ENCODE data around the gene RBP4. TPM values are rescaled to one million over a fixed set of nuclear protein-coding genes. Genes with fewer than 3 reads are reported as not detected.
"Not testable (repeated sequence)": the region's sequence is repeated elsewhere in the genome, so short reads cannot be mapped to it uniquely, and the experiment has no call there.

The RBP4 gene
- total RNA-seq, 1 experiment from 2014 or later: not detected

DNA sequence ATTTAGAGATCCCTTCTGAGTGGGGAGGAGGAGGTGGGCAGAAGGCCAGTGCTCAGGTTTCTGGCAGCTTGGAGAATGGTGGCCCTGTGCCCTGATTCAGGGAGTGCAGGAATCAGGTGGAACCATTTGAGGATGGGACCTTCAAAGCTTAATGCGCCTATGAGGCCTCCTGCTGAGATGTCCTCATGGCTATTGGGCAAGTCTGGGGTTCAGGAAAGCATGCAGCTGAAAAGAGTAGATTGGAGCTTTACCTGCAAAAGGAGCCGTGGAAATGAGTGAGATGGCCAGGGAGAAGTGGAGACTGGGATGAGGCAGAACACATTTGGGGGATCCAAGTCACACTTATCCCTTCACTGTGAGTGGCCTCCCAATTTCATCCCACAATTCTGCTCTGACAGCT, 28.4 kb downstream of the RBP4 start:
- no peak for DNase-seq (ENCODE audit: low spot score)
- in situ Hi-C loops (cut with HindIII; ENCODE audit: low sequenced_read_pairs): no loop called here

DNA sequence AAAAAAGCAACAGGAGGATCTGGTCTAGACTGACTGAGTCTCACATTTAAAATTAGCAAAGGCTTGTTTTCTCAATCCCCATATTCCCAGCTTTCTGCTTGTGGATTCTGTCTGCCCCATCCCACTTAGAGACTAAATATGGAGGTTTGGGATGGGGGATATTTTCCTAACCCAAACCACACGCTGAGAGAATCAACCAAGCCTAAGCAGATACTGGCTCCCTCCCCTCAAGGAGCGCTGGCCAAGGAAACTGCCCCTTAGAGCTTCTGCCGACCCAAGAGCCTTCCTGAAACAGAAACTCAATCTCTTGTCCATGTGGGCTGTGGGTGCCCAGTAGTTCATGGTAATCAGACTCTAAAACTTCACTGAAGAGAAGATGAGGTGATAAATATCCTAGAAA, 30.7 kb downstream of the RBP4 start:
- DNase-seq (ENCODE audit: low spot score): no peak
- in situ Hi-C loops (cut with HindIII; ENCODE audit: low sequenced_read_pairs): no loop called here

- in situ Hi-C loops (cut with HindIII; ENCODE audit: low sequenced_read_pairs): no loop called here
- DNase-seq (ENCODE audit: low spot score): no peak
Measured at GRCh38 chr10:93568105-93568390, 33.0 kb downstream of the RBP4 start.

DNA sequence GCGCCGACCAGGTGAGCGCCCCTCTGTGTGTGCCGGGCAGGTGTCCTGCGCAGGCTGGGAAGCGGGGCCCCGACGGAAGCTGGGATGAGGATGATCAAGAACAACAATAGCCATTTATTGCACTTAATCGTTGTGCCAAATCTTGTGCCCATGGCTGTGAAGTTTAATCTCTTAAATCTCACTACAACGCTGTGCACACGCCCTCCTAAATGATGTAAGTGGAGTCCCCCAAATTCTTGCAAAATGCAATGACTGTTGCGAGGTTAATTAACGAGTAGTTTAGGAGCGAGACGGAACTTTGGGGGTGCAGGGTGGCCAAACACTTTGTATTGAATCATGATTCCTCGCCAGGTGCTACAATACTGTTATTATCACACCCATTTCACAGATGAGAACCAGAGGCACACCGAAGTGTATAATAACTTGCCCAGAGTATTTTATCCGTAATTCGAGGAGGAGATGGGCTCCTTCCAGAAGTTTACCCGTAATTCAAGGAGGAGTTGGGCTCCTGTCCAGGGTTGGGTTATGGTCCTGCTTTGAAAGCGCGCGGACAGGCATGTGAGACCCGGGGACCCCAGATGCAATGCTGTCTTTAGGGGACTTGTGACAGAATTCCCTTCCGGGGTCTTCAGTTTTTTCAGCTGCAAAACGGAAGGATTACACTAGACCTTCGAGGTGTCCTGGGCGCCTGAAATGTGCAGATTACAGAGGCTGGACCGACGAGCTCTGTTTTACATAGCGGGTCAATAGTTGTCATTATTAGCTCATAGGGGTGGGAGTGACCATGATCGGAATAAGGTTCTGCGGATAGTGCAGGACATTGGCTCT, 33.5 kb downstream of the RBP4 start:
- in situ Hi-C loops (cut with HindIII; ENCODE audit: low sequenced_read_pairs): no loop called here
- no peak for DNase-seq (ENCODE audit: low spot score)

DNA sequence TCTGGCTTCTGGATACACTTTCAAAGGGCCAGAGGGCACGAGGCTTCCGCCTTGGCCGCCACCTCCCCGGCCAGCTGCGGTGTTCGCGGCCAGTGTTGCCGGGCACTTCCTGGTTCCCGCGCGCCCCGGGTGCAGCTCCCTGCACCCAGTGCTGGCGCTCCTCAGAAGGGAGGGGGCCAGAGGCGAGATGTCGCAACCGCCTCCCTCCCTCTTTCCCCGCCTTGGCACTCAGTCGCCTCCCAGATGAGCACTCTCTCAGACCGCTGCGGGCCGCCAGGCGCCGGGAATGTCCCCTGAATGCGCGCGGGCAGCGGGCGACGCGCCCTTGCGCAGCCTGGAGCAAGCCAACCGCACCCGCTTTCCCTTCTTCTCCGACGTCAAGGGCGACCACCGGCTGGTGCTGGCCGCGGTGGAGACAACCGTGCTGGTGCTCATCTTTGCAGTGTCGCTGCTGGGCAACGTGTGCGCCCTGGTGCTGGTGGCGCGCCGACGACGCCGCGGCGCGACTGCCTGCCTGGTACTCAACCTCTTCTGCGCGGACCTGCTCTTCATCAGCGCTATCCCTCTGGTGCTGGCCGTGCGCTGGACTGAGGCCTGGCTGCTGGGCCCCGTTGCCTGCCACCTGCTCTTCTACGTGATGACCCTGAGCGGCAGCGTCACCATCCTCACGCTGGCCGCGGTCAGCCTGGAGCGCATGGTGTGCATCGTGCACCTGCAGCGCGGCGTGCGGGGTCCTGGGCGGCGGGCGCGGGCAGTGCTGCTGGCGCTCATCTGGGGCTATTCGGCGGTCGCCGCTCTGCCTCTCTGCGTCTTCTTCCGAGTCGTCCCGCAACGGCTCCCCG, 34.4 kb downstream of the RBP4 start, which contains the start of gene FFAR4:
Gene FFAR4, plus strand, starts transcription at position 231 of the 842 bp plus-strand sequence. Its CDS starts 56 bp downstream, at position 287.
- in situ Hi-C loops (cut with HindIII; ENCODE audit: low sequenced_read_pairs): no loop called here
- no peak for DNase-seq (ENCODE audit: low spot score)

DNA sequence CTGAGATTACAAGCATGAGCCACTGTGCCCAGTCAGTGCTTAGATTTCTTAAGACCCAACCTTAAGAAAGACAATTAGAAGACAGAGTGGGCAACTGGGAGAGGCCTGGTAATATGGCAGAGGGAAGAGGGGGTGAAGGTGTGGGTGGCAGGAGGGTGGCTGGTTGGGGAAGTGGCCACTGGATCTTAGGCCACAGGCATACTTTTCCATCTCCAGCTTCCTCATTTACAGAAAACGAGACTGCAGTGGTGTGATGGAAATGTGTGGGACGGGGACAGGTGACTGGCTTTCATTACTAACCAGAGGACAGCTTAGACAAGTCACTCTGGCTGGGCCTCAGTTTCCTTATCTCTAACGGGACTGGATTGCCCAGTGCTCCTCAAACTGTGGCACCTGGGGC, 35.6 kb downstream of the RBP4 start:
- no peak for DNase-seq (ENCODE audit: low spot score)
- in situ Hi-C loops (cut with HindIII; ENCODE audit: low sequenced_read_pairs): no loop called here

- DNase-seq (ENCODE audit: low spot score): no peak
- in situ Hi-C loops (cut with HindIII; ENCODE audit: low sequenced_read_pairs): no loop called here
Measured at GRCh38 chr10:93560541-93560940, 40.5 kb downstream of the RBP4 start.

DNA sequence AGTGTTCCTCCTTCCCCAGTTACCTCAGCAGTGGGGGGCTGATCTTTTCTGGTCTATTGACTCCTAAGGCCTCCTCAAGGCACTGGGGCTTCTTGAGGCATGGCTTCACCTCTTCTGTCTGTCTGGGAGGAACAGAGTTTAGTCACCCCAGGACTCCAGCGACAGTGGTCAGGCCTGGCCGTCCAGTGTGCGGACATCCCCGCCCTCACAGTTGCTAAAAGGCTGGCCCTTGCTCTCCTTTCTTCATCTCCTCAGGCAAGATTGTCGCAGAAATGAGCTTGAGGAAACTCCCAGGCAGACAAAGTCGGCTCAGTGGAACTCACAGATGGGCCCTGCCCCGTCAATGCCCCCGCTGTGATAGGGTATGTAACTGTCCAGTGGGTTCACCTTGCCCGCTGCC, 41.5 kb downstream of the RBP4 start:
- in situ Hi-C loops (cut with HindIII; ENCODE audit: low sequenced_read_pairs): no loop called here
- no peak for DNase-seq (ENCODE audit: low spot score)

DNA sequence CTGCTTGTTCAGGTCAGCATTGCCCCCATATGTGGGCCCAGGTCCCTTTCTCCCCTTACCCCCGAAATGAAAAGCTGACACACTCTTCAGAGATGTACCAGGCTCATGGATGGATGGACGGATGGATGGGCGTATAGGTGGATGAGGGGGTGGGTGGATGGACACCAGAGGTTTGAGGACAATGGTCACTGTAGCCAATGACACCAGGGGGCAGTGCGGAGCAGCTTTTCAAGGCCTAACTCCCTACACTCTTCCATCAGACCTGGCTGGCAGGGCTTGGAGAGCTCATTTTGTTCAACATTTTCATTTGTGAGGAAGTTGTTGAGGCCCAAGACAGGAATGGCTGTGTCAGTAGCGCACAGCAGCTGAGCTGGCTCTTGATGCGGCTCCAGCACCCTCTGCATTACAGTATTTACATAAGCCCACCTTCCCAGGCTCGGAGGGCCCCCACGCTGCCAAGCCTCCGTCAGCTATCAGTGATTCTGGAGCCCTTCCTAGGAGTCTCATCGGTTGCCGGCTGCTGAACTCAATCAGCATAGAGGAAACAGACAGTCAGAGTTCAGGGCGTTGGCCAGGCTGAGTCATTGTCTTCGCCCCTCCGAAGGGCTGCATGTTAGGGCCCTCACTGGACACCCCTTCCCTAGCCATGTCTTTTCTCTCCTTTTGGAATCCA, 46.1 kb downstream of the RBP4 start:
- peak; percentile 47 for DNase-seq (ENCODE audit: low spot score)
- in situ Hi-C loops (cut with HindIII; ENCODE audit: low sequenced_read_pairs): no loop called here

GRCh38 chr10:93554316-93554663, 46.7 kb downstream of the RBP4 start:
- in situ Hi-C loops (cut with HindIII; ENCODE audit: low sequenced_read_pairs): no loop called here
- DNase-seq (ENCODE audit: low spot score): no peak

GRCh38 chr10:93553482-93554315, 47.3 kb downstream of the RBP4 start:
- in situ Hi-C loops (cut with HindIII; ENCODE audit: low sequenced_read_pairs): no loop called here

DNA sequence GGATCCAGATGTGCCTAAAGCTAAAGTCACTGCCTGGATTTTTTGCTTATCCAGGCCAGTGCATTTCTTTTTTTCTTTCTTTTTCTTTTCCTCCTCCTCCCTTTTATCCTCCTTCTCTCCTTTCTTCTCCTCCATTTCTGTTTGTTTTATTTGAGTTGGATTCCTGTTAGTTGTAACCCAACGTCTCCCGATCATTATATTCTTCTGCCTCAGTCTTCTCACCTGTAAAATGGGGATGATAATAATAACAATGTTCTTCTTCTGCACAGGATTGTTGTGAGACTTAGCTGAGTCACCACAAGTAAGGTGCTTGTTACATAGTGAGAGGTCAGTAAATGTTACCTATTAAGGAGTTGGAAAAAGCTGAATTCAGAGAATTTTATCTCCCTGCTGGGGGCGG, 48.3 kb downstream of the RBP4 start:
- in situ Hi-C loops (cut with HindIII; ENCODE audit: low sequenced_read_pairs): no loop called here
- no peak for DNase-seq (ENCODE audit: low spot score)

More at GRCh38 chr10:93553482-93554315, 47.3 kb downstream of the RBP4 start:
- DNase-seq (ENCODE audit: low spot score): no peak

- in situ Hi-C loops (cut with HindIII; ENCODE audit: low sequenced_read_pairs): no loop called here
- DNase-seq (ENCODE audit: low spot score): no peak
Measured at GRCh38 chr10:93550606-93551005, 50.4 kb downstream of the RBP4 start.

DNA sequence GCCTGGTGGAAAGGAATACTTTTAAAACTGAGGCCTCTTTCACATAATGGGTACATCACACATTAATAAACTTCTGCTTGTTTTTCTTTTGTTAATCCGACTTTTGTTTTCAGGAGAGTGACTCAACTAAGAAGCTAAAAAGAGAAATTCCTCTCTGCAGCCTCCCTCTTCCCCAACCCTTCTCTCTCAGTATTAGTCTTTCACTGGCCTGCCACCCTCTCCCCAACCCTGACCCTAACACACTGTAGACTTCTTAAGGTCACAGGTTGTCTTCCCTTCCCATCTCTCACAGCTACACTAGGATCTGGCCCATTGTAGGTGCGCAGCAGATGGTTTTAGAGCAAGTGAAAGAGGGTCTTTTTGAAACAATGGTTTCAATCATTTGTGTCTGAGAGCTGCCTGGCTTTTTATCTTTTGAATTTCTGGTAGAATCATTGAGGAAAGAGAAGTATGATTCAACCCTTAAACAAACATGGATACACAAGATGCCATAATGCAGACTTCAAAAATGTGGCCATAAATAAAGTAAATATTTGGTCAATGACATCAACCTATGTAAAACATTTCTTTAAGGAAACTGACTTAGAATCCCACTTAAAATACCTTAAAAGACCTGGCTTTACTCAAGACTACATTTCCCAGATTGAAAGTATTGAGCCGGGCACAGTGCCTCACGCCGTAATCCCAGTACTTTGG, 52.5 kb downstream of the RBP4 start:
- in situ Hi-C loops (cut with HindIII; ENCODE audit: low sequenced_read_pairs): no loop called here
- no peak for DNase-seq (ENCODE audit: low spot score)

GRCh38 chr10:93547522-93547921, 53.5 kb downstream of the RBP4 start:
- in situ Hi-C loops (cut with HindIII; ENCODE audit: low sequenced_read_pairs): no loop called here
- no peak for DNase-seq (ENCODE audit: low spot score)

DNA sequence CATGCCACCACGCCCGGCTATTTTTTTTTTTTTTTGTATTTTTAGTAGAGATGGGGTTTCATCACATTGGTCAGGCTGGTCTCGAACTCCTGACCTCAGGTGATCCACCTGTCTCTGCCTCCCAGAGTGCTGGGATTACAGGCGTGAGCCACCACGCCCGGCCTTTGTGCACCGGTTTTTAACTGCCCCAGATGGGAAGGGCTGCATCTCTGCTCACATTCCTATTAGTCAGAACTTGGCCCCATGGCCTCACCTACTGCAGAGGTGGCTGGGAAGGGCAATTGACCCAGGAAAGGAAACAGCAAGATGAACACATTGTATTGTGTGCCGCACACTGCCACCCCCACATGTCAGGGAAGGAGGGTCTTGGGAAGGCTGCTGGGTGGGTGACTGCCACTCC, 54.0 kb downstream of the RBP4 start:
- DNase-seq (ENCODE audit: low spot score); in situ Hi-C loops (cut with HindIII; ENCODE audit: low sequenced_read_pairs): not testable (repeated sequence)

DNA sequence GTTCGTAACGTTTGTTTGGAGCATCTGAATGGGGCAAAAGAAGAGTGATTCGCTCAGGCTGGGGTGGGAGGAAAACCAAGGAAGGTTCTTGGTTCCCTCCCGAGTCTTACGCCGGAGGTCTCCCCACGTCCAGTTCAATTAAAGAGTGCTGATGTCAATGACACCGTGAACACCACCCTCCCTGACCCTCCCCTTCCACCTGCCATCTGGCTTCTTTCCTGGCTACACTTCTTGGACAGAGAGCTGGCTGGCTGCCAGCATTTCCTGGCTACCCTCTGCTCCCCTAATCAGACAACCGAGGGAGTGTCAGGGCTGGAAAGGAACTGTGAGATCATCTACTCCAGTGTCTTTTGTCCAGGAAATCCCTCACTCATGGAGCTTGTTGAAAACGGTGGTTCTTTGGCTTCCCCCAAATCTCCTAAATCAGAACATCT, 58.7 kb downstream of the RBP4 start:
- in situ Hi-C loops (cut with HindIII; ENCODE audit: low sequenced_read_pairs): no loop called here
- DNase-seq (ENCODE audit: low spot score): peak; percentile 23

Data from G401 (cell line).